ENCODE measurements around the gene TSPAN11.
"Not testable (repeated sequence)": the region's sequence is repeated elsewhere in the genome, so short reads cannot be mapped to it uniquely, and the experiment has no call there.

Gene TSPAN11

DNA sequence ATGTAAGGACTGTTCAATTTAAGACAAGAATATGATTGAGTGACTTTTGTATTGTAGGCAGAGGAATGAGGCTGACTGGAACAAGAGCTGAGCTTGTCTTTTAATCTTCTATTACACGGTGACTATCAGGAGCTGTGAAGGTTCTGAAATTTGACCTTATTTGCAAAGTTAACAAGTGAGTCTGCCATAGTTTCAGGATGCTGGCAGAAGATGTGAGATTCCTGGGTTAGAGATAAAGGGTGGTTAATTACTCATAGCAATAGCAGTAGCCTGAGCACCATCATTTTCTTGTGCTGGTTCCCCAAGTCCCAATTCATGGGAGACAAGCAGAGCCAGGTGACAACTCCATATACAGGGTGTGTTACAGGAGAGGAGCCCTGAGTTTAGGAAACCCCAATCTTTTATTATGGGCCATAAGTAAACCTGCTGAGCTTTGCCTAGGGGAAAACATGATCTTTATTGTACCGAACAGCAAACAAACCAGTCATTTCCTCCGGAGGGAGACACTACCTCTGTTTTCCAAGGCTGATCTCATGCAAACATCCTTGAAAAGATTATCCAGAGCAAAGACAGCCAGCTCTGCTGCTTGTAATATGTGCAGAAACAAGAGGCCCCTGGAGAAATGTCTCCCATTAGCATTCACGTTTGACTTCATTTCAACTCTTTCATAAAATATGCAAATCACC is 95.4 kb downstream of the TSPAN11 start:
- no peak for DNase-seq

DNA sequence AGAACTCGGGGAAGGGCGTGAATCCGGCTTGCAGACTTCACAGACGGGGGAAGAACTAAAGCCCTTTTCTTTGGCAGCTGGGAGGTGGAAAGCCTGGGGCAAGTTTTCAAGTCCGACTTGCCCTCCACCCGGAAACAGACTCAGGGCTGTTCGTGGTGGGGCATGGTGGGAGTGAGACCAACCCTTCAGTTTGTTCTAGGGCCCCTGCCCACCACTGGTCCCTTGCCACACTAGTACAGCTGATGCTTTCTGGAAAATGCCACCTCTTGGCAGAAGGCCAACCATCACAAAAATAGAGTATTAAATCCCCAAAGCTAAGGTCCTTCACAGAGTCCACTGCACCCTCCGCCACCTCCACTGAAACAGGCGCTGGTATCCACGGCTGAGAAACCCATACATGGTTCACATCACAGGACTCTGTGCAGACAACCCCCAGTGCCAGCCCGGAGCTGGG is 96.8 kb downstream of the TSPAN11 start:
- no peak for DNase-seq

DNA sequence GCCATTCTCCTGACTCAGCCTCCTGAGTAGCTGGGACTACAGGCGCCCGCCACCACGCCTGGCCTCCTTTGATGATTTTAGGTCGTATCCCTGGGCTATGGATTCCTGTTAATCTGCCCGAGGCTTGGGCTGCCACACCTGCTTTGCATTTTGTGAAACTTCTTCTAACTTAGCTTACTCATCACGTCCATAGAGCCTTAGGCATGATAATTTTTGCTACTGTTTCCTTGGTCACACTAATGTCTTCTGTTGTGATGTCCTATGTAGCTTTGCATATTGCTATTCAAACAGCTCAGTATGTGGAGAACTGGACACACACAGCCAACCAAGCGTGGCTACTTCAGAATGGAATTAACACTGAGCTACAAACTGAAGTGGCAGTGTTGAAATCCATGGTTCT is 99.7 kb downstream of the TSPAN11 start:
- no peak for DNase-seq

DNA sequence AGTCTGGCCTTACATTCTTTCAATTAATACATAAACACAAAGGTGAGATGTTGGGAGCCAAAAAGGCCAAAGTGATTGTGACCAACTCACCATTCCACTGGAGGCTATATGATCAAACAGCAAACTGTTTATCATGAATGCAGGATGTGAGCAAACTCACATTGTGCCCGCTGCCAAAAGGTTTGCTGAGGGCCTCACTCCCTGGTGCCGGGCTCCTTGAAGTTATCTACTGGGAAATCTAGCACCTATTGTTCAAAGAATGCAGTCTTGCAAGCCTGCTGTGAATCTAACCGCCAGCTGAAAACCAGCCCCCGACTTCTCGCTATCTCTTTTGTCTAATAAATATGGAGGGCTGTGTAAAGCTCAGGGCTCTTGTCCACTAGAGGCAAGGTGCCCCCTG is 100.5 kb downstream of the TSPAN11 start:
- DNase-seq = not testable (repeated sequence)

DNA sequence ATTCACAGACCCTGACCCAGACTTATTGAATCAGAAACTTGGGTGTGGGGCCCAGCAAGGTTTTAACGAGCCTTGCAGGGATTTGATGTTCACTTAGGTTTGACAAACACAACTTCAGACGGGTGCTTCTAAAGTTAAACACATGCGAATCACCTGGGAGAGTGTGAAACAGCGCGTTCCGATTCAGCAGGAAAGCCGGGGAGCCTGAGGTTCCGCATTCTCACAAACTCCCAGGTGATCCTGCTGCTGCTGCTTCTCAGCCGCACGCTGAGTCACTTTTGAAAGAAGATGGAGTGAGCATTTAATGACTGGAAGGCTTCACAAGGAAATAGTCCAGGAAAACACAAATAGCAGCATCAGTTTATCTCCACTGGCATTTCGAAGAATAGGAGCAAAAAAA is 102.9 kb downstream of the TSPAN11 start:
- DNase-seq = no peak

DNA sequence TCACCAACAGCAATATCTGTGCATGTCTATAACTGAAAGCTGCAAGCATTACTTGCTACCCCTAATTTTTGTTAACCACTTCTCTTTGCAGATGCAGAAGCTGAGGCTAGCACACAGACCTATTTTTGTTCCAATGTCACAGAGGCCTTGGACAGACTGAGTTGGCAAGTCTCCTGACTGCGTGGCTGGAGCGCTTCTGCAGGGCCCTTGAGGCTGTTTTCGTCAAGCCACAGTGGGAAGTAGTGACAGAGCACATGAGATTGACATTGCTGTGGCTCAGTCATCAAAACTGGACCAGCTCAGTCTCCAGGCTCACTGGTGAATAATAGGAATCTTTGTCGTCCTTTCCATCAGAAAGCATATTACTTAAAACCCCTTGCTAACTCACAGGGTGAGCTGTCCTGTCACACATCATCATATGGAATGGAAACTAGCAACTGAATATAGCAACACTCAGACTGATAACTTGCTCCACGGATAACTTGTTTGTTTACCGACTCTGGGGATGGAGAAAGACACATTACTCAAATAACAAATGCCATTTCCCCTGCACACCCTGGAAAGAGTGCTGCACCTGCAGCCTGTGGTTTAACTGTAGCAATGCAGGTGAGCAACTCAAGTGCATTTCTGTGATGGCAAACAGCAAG is 103.5 kb downstream of the TSPAN11 start:
- DNase-seq = no peak

DNA sequence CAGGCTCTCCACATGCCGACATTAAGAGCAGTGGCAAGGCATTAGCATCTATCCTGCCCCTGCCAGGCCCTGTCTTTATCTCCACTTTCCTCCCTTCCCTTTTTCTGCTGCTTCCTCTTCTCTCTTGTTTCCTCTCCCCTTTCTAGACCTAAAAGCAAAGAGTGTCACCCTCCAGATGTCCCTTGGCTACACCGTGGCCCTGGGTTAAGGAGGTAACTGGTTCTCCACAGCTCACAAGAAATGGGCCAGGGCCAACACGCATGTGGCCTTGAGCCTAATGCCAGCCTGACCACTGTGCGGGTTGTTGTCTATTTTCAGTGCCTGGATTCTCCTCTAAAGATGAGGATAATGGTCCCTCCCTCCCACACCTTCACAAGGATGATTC is 105.4 kb downstream of the TSPAN11 start:
- DNase-seq = no peak

DNA sequence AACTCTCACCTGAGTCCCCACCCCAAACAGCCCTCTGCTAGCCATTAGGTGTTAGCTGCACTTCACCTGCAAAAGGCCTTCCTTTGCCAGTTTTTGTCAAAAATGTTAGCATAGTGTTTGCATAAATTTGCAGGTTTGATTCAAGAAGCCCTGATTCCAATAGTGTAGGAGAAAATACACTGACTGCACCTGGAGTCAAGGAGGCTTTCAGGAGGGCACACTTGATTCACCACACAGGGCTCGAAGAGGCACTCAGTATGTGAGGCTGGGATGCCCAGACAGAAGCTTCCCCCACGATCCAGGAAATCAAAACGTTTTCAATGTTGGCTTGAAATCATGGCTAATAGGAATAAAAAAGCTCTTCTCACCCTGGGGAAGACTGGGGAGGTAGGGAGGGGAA is 106.6 kb downstream of the TSPAN11 start:
- DNase-seq = no peak

DNA sequence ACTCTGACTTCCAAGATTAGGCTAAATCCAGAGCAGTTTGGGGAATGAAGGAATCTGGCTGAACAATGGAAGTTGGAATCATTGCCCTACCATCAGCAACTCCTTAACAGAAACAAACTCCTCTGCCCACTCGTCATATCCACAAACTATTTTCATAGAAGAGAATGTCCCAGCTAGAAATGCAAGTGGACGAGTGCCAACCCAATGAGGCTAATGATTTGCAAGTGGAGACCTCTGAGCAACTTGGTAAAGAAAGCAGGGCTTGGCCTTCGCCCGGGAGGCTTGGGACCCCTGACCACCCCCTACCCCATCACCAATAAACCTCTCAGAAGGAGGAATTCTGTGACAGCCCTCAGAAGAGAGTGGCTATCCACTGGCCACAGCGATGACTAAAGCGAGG is 107.1 kb downstream of the TSPAN11 start:
- no peak for DNase-seq

DNA sequence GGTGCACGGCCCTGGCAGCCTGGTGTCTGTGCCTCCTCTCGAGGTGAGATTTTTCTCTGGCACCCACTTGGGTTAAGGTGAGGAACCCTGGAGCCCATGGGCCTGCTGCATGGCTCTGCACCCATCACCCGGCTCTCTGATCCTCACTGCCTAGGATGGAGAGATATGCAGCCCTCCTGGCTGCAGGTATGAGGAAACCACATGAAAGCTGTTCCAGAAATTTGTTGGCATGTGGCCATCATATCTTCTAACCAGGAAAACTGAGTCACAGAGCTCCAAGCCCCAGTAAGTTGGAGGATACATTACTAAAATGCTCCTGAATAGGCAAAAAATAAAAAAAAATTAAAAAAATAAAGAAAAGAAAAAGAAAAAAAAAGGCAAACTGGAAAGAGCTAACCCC is 107.8 kb downstream of the TSPAN11 start:
- no peak for DNase-seq

DNA sequence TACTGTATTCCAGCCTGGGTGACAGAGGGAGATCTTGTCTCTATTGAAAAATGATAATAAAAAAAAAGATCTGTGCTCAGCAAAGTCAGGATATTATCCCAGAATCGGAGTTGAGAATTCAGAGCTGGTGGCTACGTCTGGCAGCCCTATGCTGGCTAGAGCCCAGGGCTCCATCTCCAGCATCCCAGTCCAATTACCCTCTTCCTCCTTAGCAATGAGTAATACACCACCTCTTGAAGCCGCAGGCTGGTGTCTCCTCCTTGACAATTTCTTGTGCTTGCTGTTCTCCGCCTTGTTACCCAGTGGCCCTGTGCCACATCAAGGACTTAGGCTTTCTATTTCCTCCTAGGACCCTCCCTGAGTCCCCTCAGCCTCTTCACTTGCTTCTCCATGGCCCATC is 108.7 kb downstream of the TSPAN11 start:
- no peak for DNase-seq

DNA sequence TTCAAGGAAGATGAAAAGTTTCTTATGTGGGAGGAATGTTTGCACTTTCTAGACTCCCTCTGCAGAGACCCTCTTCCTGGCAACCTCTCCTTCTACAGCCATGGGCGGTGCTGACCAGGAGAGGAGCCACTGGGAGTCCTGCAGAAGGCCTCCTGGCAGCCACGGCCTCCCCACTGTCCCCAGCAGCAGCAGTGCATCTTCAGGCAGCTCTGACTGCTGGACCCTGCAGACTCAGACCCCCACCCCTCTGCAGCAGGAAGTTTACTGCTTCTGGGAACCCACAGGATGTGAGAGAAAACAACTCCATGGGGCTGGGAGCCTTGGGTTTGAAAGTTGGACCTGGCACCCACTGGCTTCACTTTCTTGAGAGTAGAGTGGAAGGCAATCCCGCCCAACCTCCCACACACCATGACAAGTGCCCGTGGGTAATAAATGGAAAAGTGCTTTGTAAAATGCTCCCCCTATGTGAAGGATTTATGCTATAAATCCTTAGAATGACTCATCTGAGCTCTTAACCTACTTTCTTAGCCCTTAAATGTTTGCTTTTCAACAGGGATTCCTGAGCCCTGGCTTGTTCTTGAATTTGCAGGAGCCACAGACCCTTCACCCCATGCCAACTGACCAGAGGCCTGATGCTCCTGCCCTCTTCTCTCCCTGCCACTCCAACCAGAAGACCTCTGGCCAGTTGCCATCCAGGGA is 109.6 kb downstream of the TSPAN11 start:
- no peak for DNase-seq

DNA sequence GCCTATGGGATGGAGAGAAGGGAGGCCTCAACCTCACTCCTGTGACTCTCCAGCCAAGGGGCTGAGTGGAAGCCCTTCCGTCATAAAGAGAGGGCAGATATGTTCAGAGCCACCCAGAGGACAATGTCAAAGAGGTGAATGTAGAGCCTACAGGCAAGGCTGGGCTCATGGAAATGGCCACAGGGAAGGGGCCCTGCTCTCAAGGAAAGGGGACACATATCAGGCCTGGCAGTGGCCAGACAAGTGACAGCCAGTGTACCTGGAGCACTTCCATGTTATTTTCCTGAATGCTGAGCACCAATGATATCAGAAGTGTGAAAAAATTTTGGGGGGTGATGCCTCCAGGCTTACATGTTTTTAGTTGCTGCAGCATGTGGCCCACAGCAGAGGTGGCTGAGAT is 110.5 kb downstream of the TSPAN11 start:
- DNase-seq = no peak

DNA sequence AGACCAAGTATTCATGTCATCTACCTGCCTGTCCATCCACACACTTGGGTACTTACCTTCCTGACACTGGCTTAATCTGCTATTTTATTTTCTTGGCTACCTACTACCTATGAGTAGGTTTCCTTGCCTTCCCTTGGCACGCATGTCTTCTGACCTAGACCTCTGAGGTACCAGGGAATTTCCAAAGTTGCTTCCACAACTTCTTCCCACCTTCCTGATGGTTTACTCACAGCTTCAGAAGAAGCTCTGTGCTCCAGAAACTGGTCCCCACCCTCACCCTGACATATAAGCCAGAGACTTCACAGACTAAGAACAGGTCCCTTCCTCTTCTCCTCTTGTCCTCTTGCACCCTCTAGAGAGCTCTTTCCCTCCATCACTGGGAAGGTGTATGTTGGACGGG is 111.4 kb downstream of the TSPAN11 start:
- no peak for DNase-seq

DNA sequence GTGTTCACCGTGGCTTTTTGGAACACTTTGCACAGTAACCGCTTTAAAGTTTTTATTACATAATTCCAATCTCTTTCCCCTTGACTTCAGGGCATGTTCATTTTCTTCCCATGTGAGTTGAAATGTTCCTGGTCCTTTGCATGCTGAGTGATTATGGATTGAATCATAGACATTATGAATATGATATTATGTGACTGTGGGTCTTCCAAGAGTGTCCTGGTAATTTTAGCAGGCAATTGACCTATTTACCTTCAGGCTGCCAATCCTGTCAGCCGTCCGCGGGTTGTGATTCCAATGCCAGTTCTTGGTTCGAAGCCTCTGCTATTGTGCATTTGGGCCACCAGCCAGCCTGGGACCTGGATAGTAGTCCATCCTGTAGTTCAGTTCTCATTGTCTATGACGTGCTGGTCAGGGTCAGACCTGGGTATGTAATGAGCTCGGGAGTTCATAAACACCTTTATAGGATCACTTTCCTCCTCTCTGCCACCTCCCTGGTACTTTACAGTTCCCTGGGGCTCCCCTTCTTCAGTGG is 114.6 kb downstream of the TSPAN11 start:
- no peak for DNase-seq
